OCI-LY1 (cell line): ENCODE data around the gene PIGZ.

ENCODE experiments used
- H2AFZ ChIP-seq: fragments of 200-600 bp; sonication (generic), shearing (Covaris generic); 2 replicates; pipeline ENCODE4 v1.6.0; 2014; ENCODE audit warnings: antibody characterized with exemption, mild to moderate bottlenecking, low read length
- H3F3A ChIP-seq: fragments of 200-600 bp; sonication (generic), shearing (Covaris generic); 2 replicates; pipeline ENCODE4 v1.6.0; 2014; ENCODE audit warnings: mild to moderate bottlenecking, antibody characterized with exemption, low read length, moderate library complexity; ENCODE audit not compliant: insufficient read depth
- H3K27ac ChIP-seq: fragments of 200-600 bp; sonication (generic); 2 replicates; pipeline ENCODE4 v1.5.1; 2014; ENCODE audit warnings: low read length, mixed run types, mild to moderate bottlenecking, low read depth; ENCODE audit not compliant: poor library complexity, severe bottlenecking
- H3K27me3 ChIP-seq: fragments of 200-600 bp; sonication (generic); 2 replicates; pipeline ENCODE4 v1.6.0; 2014; ENCODE audit warnings: antibody characterized with exemption, mild to moderate bottlenecking, low read length, moderate library complexity; ENCODE audit not compliant: insufficient read depth
- H3K36me3 ChIP-seq: fragments of 200-600 bp; sonication (generic); 2 replicates; pipeline ENCODE4 v1.6.1; 2014; ENCODE audit warnings: mild to moderate bottlenecking, antibody characterized with exemption, low read length, moderate library complexity, mixed read lengths; ENCODE audit not compliant: insufficient read depth
- H3K4me1 ChIP-seq: fragments of 200-600 bp; sonication (generic); 2 replicates; pipeline ENCODE4 v1.5.1; 2014; ENCODE audit warnings: mild to moderate bottlenecking, low read length, moderate library complexity; ENCODE audit not compliant: insufficient read depth, severe bottlenecking
- H3K4me2 ChIP-seq: fragments of 200-600 bp; sonication (generic), shearing (Covaris generic); 2 replicates; pipeline ENCODE4 v1.6.1; 2014; ENCODE audit warnings: low read length
- H3K4me3 ChIP-seq: fragments of 200-600 bp; sonication (generic); 2 replicates; pipeline ENCODE4 v1.5.1; 2014; ENCODE audit warnings: low read length, low read depth, mild to moderate bottlenecking, mixed read lengths; ENCODE audit not compliant: poor library complexity, severe bottlenecking
- H3K79me2 ChIP-seq: fragments of 200-600 bp; shearing (Covaris generic); 2 replicates; pipeline ENCODE4 v1.6.1; 2016; ENCODE audit warnings: mixed run types, low read length, mixed read lengths; ENCODE audit not compliant: insufficient read depth
- H3K9ac ChIP-seq: fragments of 200-600 bp; sonication (generic), shearing (Covaris generic); 2 replicates; pipeline ENCODE4 v1.6.1; 2014; ENCODE audit warnings: mild to moderate bottlenecking, low read length, mixed read lengths
- H3K9me2 ChIP-seq: fragments of 200-600 bp; sonication (generic), shearing (Covaris generic); 2 replicates; pipeline ENCODE4 v1.6.1; 2014; ENCODE audit warnings: low read depth, mild to moderate bottlenecking, low read length, mixed read lengths
- H3K9me3 ChIP-seq: fragments of 200-600 bp; shearing (Covaris generic); 2 replicates; pipeline ENCODE4 v1.6.1; 2014; ENCODE audit warnings: low read length, mixed read lengths
- H4K20me1 ChIP-seq: fragments of 200-600 bp; sonication (generic), shearing (Covaris generic); 2 replicates; pipeline ENCODE4 v1.6.0; 2016; ENCODE audit warnings: mild to moderate bottlenecking, low read length; ENCODE audit not compliant: insufficient read depth
- EZH2 ChIP-seq: fragments of 200-600 bp; sonication (generic), shearing (Covaris generic); IDR thresholded peaks from 2 replicates; pipeline ENCODE4 v1.8.0; 2017; ENCODE audit warnings: borderline replicate concordance, mixed run types, mild to moderate bottlenecking, antibody characterized with exemption, low read length, moderate library complexity, mixed read lengths
- TF ChIP-seq, protein P1 (sequence below): fragments of 200-600 bp; sonication (generic), shearing (Covaris generic); IDR thresholded peaks from 2 replicates; pipeline ENCODE4 v1.5.1; 2017; ENCODE audit warnings: mild to moderate bottlenecking, antibody characterized with exemption, low read length, moderate library complexity, mixed read lengths

PIGZ gene

DNA sequence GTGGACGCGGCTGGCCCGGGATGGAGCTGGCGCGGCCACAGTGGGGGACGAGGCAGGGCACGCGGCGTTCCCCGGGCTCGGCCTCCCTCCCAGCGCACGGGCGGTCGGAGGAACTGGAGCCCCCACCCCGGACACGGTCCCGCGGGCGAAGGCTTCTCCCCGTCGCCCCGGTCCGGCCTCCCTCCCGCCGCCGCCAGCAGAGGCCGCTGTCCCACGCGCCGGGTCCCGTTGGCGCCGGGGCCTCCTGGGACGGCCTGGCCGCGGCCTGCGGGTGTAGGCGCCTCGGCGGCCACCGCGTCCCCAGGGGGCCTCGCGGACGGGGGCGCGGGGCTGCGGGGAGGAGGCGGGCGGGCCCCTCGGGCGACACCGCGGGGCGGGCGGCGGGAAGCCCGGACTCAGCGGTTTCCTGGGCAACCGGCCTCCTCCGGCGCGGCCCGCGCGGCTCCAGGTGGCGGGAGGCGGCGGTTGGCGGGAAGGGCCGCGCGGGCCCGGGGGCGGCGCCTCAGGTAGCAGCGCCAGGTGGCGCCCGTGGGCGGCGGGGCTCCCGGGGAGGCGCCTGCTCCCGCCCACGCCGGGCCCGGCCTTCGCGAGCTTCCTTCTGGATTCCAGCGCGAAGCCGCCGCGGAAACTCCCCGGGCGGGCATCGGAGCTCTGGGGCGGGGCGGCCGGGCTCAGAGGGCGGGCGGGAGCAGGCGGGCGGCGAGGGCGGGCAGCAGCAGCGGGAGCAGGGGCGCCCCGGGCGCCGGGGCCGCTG lies 34.2 kb upstream of the PIGZ start:
- no peaks in the 10 kb centered on the region for H3K79me2 ChIP-seq
- no peaks in the 10 kb centered on the region for H3K9me3 ChIP-seq
- TF ChIP-seq, protein P1, sequence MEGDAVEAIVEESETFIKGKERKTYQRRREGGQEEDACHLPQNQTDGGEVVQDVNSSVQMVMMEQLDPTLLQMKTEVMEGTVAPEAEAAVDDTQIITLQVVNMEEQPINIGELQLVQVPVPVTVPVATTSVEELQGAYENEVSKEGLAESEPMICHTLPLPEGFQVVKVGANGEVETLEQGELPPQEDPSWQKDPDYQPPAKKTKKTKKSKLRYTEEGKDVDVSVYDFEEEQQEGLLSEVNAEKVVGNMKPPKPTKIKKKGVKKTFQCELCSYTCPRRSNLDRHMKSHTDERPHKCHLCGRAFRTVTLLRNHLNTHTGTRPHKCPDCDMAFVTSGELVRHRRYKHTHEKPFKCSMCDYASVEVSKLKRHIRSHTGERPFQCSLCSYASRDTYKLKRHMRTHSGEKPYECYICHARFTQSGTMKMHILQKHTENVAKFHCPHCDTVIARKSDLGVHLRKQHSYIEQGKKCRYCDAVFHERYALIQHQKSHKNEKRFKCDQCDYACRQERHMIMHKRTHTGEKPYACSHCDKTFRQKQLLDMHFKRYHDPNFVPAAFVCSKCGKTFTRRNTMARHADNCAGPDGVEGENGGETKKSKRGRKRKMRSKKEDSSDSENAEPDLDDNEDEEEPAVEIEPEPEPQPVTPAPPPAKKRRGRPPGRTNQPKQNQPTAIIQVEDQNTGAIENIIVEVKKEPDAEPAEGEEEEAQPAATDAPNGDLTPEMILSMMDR: peak; percentile 62
- TF ChIP-seq EZH2: no peak
- no peak overlapping the region for H3K27ac ChIP-seq
- H4K20me1 ChIP-seq: no peaks in the 10 kb centered on the region
- no peaks in the 10 kb centered on the region for H3F3A ChIP-seq
- no peaks in the 10 kb centered on the region; the same call in 1 of the 2 replicates for H3K36me3 ChIP-seq
- no peaks in the 10 kb centered on the region for H3K9me2 ChIP-seq
- peaks cover 25% of the 10 kb centered on the region for H3K4me1 ChIP-seq
- H3K9ac ChIP-seq: peak overlapping the region; percentile 84
- no peaks in the 10 kb centered on the region for H3K27me3 ChIP-seq
- peak overlapping the region; percentile 97 for H3K4me2 ChIP-seq
- H2AFZ ChIP-seq: no peak overlapping the region
- peak overlapping the region; percentile 69 for H3K4me3 ChIP-seq

DNA sequence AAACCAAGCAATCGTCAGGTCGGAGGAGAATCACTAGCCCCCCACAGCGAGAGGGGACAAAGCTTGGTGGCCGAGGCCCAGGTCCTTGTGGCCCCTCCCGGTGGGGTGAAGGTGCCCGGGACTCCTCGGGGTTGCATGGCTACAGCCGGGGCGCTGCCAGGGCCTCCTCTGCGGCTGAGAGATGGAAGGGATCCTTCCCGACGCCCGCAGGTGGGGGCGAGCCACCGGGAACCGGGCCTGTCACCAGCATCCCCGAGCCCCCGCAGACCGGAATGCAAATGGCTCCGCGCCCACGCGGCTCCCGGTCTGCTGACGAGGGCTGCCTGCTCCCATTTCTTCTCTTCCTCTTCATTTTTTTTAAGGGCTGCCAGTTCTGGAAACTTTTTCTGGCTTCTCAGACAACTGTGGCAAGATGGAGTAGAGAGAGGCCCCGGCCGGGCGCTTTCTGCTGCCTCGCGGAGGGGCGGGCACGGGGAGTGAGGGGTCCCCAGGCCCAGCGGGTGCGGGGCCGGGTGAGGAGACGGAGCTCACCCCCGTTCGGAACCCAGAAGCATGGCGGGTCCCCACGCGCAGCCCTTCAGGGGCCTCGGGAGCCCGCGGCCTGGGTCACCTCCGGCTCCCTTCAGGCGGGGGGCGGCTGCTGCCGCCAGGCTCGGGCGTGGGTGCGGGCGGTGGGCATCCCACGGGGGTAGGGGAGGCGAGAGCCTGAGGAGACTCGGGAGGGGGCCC lies 33.5 kb upstream of the PIGZ start:
- H3K27ac ChIP-seq: no peak overlapping the region
- no peaks in the 10 kb centered on the region for H3K79me2 ChIP-seq
- H3F3A ChIP-seq: no peaks in the 10 kb centered on the region
- peak overlapping the region; percentile 63 for H3K9ac ChIP-seq
- no peaks in the 10 kb centered on the region for H3K9me2 ChIP-seq
- H3K36me3 ChIP-seq: no peaks in the 10 kb centered on the region; the same call in 1 of the 2 replicates
- H3K27me3 ChIP-seq: no peaks in the 10 kb centered on the region
- H3K4me3 ChIP-seq: peak overlapping the region; percentile 69
- H4K20me1 ChIP-seq: no peaks in the 10 kb centered on the region
- H2AFZ ChIP-seq: no peak overlapping the region
- peaks cover 25% of the 10 kb centered on the region for H3K4me1 ChIP-seq
- no peak for TF ChIP-seq EZH2
- TF ChIP-seq, protein P1: no peak
- H3K4me2 ChIP-seq: peak overlapping the region; percentile 97
- H3K9me3 ChIP-seq: no peaks in the 10 kb centered on the region

DNA sequence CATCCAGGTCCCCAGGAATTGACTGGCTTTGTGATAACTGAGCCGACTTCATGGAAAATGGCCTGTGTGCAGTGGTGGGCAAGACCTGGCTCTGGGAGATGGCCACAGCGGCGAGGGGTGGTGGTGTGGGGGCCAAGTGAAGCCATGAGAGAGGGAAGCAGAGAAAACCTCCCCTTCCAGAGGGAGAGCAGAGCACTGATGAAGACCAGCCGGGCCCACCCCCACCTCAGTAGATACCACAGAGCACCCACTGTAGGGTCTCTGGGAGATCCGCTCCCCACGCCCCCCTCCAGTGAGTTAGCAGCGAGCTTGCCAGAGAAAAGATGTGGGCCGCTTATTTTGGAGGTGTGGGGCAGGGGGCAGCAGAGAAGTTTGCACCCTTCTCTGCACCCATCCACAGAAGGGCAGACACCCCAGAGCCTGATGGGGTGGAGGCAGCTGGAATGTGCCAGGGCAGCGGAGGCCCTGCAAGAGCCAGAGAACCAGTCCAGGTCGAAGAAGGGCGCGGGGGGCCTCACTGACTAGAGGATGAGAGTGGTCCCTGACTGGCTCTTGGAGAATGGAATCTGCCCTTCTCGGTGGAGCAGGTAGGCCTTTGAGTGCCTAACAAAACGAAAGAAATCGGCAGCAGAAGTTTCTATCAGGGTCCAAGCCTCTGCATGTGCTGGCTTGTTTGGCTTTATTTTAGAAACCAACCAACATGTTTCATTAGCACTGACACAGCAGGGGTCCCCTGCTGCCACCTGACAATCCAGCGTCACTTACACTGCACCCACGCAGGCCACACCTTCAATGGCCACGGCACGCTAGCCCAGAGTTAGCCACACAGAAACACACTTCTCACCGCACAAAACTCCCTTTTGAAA lies 32.7 kb upstream of the PIGZ start:
- no peaks in the 10 kb centered on the region for H3K79me2 ChIP-seq
- peak overlapping the region; percentile 97 for H3K4me2 ChIP-seq
- H4K20me1 ChIP-seq: no peaks in the 10 kb centered on the region
- H3K9me2 ChIP-seq: no peaks in the 10 kb centered on the region
- H3K9ac ChIP-seq: peak overlapping the region; percentile 63
- H3K4me3 ChIP-seq: peak overlapping the region; percentile 69
- TF ChIP-seq, protein P1: peak; percentile 3; the same call in 1 of the 2 replicates
- TF ChIP-seq EZH2: no peak
- H3K27me3 ChIP-seq: no peaks in the 10 kb centered on the region
- peaks cover 25% of the 10 kb centered on the region for H3K4me1 ChIP-seq
- H3K9me3 ChIP-seq: no peaks in the 10 kb centered on the region
- no peak overlapping the region for H2AFZ ChIP-seq
- no peak overlapping the region for H3K27ac ChIP-seq
- no peaks in the 10 kb centered on the region; the same call in 1 of the 2 replicates for H3K36me3 ChIP-seq
- no peaks in the 10 kb centered on the region for H3F3A ChIP-seq
